ENCODE data around the gene SETDB1.

DNA sequence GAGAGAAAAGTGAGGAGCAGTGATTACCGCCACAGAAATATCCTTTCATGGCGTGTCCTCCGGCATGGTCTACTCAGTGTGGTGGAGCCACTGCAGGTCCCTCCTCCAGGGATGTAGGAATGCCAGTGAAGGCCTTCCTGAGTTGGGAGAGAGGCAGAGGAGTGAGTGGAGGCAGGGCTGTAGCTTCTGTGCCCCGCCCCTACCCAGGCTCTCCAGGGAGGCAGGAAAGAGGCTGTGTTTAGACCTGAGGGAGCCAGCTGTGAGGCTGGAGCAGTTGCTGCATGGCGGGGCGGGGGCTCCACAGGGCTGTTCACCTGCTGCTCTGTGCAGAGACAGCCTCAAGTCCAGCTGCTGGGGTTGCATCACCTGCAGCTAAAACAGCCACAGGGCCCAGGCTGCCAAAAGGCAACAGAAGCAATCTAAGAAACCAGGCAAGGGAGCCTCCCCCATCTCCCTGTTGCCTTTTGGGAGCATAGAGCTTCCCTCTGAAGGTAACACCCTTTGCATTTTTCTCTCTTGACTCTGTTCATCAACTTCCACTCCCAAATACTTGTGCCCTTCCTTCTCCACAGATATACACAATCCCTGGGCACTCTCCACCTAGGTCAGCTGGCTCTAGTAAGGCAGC, 55.1 kb downstream of the SETDB1 start:
- TF ChIP-seq, protein P1, sequence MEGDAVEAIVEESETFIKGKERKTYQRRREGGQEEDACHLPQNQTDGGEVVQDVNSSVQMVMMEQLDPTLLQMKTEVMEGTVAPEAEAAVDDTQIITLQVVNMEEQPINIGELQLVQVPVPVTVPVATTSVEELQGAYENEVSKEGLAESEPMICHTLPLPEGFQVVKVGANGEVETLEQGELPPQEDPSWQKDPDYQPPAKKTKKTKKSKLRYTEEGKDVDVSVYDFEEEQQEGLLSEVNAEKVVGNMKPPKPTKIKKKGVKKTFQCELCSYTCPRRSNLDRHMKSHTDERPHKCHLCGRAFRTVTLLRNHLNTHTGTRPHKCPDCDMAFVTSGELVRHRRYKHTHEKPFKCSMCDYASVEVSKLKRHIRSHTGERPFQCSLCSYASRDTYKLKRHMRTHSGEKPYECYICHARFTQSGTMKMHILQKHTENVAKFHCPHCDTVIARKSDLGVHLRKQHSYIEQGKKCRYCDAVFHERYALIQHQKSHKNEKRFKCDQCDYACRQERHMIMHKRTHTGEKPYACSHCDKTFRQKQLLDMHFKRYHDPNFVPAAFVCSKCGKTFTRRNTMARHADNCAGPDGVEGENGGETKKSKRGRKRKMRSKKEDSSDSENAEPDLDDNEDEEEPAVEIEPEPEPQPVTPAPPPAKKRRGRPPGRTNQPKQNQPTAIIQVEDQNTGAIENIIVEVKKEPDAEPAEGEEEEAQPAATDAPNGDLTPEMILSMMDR (IDR thresholded peaks at IDR 0.05): no peak
- no peak for TF ChIP-seq POLR2A (IDR thresholded peaks at IDR 0.05)
